ENCODE measurements around the gene WBP2. TPM values are rescaled to one million over a fixed set of nuclear protein-coding genes. Genes with fewer than 3 reads are reported as not detected.

The WBP2 gene
- total and polyA plus RNA-seq, 10 of the 15 experiments (the other 5 are each of a cell fraction or from before 2014, with no cell fraction given): 1.5 to 57.3 (median 27.5) TPM

GRCh38 chr17:75825149-75825552 is 30.0 kb downstream of the WBP2 start:
- 93% methylated on average over 10 of the region's 13 CpGs for WGBS (ENCODE audit: insufficient coverage, insufficient replicate concordance, low lambda C conversion rate, missing lambda C conversion rate)
- CTCF ChIA-PET: interaction anchor here (0.6 to 5.9 kb wide), 10 partner anchors 20 to 271 kb away, joined by 3 to 63 read pairs (median 4); partner anchors contain the start of gene GALK1
- H3K36me3 ChIP-seq (ENCODE audit: control insufficient read depth in 2 of 2, insufficient read depth in 2 of 2, low read length in 1 of 2): peaks cover 8 to 10% of the 10 kb centered on the region in 2 experiments; a peak in 3 of 4 replicates
- in situ Hi-C loops (cut with MboI) (no loop called here), intact Hi-C loops (cut with micrococcal nuclease; ENCODE audit: unreplicated experiment) (no loop called here)
- no peaks in the 10 kb centered on the region for H3K27me3 ChIP-seq (replicated peaks in 1 of 2; ENCODE audit: control insufficient read depth in 2 of 2, insufficient read depth in 2 of 2, low read length in 1 of 2)
- ATAC-seq: no peak
- no peak overlapping the region for H3K27ac ChIP-seq (ENCODE audit: control insufficient read depth, insufficient read depth)
- SMC1A ChIA-PET (ENCODE audit: uncharacterized antibody, unreplicated experiment): interaction anchor here (0.5 to 1.4 kb wide), 3 partner anchors 48 to 177 kb away, joined by 3 to 4 read pairs (median 3); no protein-coding TSS in a partner anchor
- H3K4me2 ChIP-seq (ENCODE audit: control insufficient read depth, insufficient read depth): no peak overlapping the region
- no peak overlapping the region for H2AFZ ChIP-seq (ENCODE audit: control insufficient read depth, low read depth, low read length)
- no peak overlapping the region for H3K4me3 ChIP-seq
- RAD21 ChIA-PET (ENCODE audit: unreplicated experiment): interaction anchor here (0.7 to 1.5 kb wide), 2 partner anchors 16 to 49 kb away, joined by 3 to 4 read pairs; no protein-coding TSS in a partner anchor
- POLR2A ChIA-PET: interaction anchor here (0.7 kb wide), 1 partner anchor 20 kb away, joined by 3 read pairs; no protein-coding TSS in a partner anchor
- no peak for FAIRE-seq
- no peak for DNase-seq (ENCODE audit: low read depth, low spot score)
- TF ChIP-seq SPI1 (IDR thresholded peaks at IDR 0.05; ENCODE audit: borderline replicate concordance, insufficient read depth, low read depth, low read length): no peak
- 0 out of 2 replicates have a peak, but pooled peaks have one; percentile 13 for TF ChIP-seq POLR2AphosphoS2 (IDR thresholded peaks at IDR 0.05; ENCODE audit: low read depth, low read length)
- no peaks in the 10 kb centered on the region for H3K4me1 ChIP-seq (ENCODE audit: control insufficient read depth, insufficient read depth, low read length)
- no peaks in the 10 kb centered on the region for H3K9me3 ChIP-seq (replicated peaks; ENCODE audit: control insufficient read depth, insufficient read depth, low read length)
- no peaks in the 10 kb centered on the region for H4K20me1 ChIP-seq (ENCODE audit: control insufficient read depth, insufficient read depth)
- no peaks in the 10 kb centered on the region for H3K79me2 ChIP-seq (ENCODE audit: control insufficient read depth, insufficient read depth, low read length)
- no peak overlapping the region for H3K9ac ChIP-seq (ENCODE audit: control insufficient read depth, insufficient read depth, low read length)
- BruUV-seq (replicated peaks): no TSS peak

- in situ Hi-C loops (cut with MboI): no loop called here
- BruUV-seq (replicated peaks): no TSS peak
- TF ChIP-seq MTA3 (IDR thresholded peaks at IDR 0.05; ENCODE audit: borderline replicate concordance, low read length): no peak
- H4K20me1 ChIP-seq (ENCODE audit: control insufficient read depth, insufficient read depth): no peaks in the 10 kb centered on the region
- 28% methylated on average over 2 of the region's 2 CpGs for WGBS (ENCODE audit: insufficient coverage, insufficient replicate concordance, low lambda C conversion rate, missing lambda C conversion rate)
- H3K9me3 ChIP-seq (replicated peaks; ENCODE audit: control insufficient read depth, insufficient read depth, low read length): no peaks in the 10 kb centered on the region
- peaks cover 10 to 11% of the 10 kb centered on the region in 2 experiments; a peak in 3 of 4 replicates for H3K36me3 ChIP-seq (ENCODE audit: control insufficient read depth in 2 of 2, insufficient read depth in 2 of 2, low read length in 1 of 2)
- no peaks in the 10 kb centered on the region for H3K79me2 ChIP-seq (ENCODE audit: control insufficient read depth, insufficient read depth, low read length)
- ChIA-PET POLR2A (interaction anchor here (0.7 kb wide), 1 partner anchor 20 kb away, joined by 3 read pairs; no protein-coding TSS in a partner anchor), SMC1A (ENCODE audit: uncharacterized antibody, unreplicated experiment) (interaction anchor here (1.4 kb wide), 1 partner anchor 48 kb away, joined by 3 read pairs; no protein-coding TSS in a partner anchor), RAD21 (ENCODE audit: unreplicated experiment) (no interaction called here), CTCF (interaction anchor here (0.7 to 4.7 kb wide), 5 partner anchors 21 to 271 kb away, joined by 3 to 27 read pairs (median 4); no protein-coding TSS in a partner anchor)
- no peak overlapping the region for H3K4me2 ChIP-seq (ENCODE audit: control insufficient read depth, insufficient read depth)
- FAIRE-seq (no peak), ATAC-seq (no peak), DNase-seq (ENCODE audit: low read depth, low spot score) (no peak)
- H3K4me3 ChIP-seq: no peak overlapping the region
- no peaks in the 10 kb centered on the region for H3K4me1 ChIP-seq (ENCODE audit: control insufficient read depth, insufficient read depth, low read length)
- no peaks in the 10 kb centered on the region for H3K27me3 ChIP-seq (replicated peaks in 1 of 2; ENCODE audit: control insufficient read depth in 2 of 2, insufficient read depth in 2 of 2, low read length in 1 of 2)
- no peak overlapping the region for H3K9ac ChIP-seq (ENCODE audit: control insufficient read depth, insufficient read depth, low read length)
- no peak overlapping the region for H3K27ac ChIP-seq (ENCODE audit: control insufficient read depth, insufficient read depth)
- no peak overlapping the region for H2AFZ ChIP-seq (ENCODE audit: control insufficient read depth, low read depth, low read length)
- intact Hi-C loops (cut with micrococcal nuclease; ENCODE audit: unreplicated experiment): no loop called here
These were observed 30.5 kb downstream of the WBP2 start for GRCh38 chr17:75824666-75825065.

Measured in GM12878 (cell line).